Umbilical cord (tissue), 2 donors: ENCODE results near the gene MBP. TPM values are rescaled to one million over a fixed set of nuclear protein-coding genes. Genes with fewer than 3 reads are reported as not detected.

Experiments
- DNase-seq: peaks from one replicate; pipeline ENCODE4 v3.0.0-alpha.2; 2015; ENCODE audit warnings: low spot score
- total RNA-seq: library from RNA; depleted of rRNA; stranded (reverse); fragments of >200 nt; gene quantifications from one replicate; pipeline ENCODE4 v1.2.3, GENCODE V29; 2014; ENCODE audit warnings: low replicate concordance; ENCODE audit not compliant: insufficient read depth

The MBP gene
- total RNA-seq, 1 donor from 2014 or later = 20.0 TPM

DNA sequence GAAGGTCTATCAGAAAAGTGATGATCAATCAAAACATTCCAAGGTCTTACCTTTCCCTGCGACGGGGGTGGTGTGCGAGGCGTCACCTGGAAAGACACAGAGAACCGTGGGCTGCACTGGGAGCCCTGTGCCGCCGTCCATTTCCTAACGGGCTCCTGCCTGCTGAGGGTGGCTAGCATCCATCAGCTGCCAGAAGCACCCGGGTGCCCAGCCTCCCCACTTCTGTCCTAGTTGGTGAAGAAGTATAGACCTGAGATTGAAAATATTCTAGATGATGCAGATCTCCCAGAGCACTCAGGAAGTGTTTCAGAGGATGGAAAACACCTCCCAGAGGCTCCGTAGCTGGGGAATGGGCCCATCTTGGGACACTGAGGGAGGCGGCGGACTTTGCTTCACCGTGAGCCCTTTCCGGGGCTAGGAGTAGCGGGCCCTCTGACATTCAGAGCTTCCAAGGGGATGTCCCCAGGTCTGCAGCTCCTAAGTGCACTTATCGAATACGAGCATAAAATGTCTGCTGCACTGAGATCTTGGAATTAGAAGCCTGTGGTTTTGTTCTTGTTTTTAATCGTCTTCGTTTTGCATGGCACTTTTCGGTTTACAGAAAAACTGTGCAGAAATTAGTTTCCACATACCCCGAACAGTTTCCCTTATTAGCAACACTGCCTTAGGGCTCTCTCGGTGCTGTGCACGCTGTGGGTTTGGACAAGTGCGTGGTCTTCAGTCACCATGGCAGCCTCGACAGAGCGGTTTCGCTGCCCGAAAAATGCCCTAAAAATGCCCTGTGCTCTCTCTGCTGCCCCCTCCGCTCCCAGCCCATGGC, 143.5 kb downstream of the MBP start:
- no peak for DNase-seq

DNA sequence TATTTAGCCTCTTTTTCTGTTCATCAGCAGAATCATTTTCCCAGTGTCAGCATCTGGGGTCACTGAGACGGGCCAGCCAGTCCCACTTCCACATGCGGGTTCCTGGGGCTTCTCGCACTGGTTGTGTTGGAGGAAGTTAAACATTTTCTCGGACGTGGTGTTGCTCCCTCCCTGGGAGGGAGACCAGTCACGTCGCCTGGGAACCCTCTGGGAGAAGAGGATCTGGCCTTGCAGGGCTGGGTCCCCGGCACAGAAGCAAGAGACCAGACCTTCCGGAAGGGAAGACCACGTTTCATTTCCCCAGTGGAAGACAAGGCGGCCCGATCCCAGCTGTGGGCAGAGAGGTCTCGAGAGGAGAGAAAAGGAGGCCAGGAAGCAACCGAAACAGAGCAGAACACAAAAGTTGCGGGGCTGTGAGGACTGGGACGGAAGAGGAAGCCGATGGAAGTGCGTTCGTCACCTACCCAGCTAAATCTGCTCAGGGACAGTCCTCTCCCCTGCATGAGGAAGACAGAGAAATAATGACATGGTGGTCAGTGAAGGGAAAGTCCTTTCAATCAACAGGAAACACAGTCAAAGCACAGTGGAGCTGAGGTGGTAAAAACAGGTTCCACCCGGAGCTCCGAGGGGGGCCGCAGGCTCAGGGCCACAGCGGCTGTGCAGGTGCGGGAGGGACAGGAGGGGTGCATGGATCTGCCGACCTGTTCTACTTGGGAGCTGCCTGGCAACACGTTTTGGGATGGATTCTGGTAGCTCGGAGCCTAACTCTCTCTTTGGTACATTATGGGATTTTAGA, 144.4 kb downstream of the MBP start:
- peak; percentile 48 for DNase-seq

DNA sequence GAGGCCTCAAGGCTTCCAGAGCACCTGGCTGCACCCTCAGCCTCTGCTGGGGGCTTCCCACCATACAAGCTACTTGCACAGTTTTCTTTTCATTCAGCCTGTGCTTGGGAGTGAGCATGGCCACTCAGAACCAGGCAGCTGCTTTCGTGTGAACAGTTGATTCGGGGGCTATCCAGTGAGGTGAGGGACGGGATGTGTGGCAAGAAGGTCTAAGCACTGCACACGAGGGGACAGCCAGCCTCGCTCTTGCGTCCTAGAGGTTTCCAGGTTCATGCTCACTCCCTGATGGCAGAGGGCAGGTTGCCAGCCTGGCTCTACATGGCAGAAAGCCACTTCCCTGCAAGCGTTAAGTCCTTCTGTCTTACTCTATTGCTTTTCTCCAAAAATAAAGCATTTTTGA, 146.2 kb downstream of the MBP start:
- no peak for DNase-seq

DNA sequence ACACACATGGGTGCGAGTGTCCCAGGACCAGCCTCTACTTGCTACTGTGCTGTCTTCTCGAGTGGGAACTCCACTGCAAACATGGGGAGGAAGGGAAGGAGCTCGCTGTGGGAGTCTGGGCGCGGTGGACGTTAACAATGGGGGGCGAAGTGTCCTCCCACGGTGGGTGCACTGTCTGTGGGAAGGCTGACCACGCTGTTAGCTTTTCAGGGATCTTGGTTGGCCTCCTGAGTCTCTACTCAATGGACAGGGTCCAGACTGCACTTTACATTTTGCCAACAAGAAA, 146.7 kb downstream of the MBP start:
- DNase-seq = no peak

DNA sequence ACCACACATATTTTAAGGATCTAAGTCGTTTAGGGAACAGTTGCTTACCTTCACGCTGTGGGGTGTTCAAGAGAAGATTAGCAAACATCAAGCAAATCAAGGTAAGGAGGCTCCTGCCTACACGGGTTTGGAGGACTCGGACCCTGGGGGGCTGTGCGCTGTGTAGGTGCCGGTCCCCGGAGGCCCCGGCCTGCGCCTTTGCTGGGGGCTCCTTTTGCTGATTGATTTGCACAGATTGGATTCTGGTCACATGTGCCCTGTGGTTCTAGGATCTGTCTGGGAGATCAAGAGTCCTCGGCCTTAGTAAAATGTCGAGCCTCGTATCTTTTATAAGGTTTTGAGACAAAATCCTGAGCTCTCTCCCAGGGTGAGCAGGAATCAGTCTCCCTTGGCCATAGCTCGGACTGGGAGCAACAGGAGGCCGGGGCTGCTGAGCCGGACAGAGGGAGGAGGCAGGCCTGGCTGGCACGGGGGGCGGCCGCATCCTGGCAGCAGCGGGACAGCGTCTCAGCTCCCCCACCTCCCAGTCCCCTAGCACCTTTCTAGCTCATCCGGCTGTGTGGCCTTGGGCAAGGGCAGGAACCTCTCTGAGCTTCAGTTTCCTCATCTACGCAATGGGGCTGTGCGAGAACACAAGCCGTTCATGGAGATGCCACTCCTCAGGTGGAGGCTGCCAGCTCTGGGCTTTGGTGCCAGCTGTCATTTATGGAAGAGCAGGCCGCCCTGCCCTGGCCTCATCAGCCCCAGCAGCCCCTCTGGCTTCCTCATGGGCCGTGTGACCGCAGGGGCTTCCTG, 147.2 kb downstream of the MBP start:
- DNase-seq = no peak

- no peak for DNase-seq
These were observed 148.1 kb downstream of the MBP start for GRCh38 chr18:76984193-76985155.

DNA sequence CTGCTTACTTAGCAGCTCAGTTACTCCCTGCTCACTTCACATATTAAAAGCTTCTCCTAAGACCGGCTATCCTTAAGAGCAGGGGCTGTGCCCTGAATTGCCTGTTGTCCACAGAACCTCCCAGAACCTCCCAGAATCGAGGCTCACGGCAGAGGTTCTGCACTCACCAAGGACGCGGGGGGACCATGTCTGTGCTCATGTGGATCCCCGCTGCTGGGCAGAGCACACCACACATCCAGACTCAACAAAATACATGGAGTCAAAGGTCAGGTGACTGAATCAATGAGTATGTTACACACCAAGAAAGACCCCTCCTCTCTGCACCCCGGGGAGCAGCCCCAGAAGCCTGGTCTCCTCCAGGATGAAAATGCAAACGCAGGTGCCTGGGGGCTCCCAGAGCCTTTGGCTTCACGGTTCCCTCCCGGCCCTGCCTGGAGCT, 149.0 kb downstream of the MBP start:
- DNase-seq = no peak

GRCh38 chr18:76982841-76983583, 149.6 kb downstream of the MBP start:
- peak; percentile 79 for DNase-seq

- DNase-seq = no peak
These were observed 150.5 kb downstream of the MBP start for GRCh38 chr18:76982038-76982437.

GRCh38 chr18:76981396-76981968, 151.1 kb downstream of the MBP start:
- DNase-seq = no peak

GRCh38 chr18:76980663-76981395, 151.8 kb downstream of the MBP start:
- no peak for DNase-seq

DNA sequence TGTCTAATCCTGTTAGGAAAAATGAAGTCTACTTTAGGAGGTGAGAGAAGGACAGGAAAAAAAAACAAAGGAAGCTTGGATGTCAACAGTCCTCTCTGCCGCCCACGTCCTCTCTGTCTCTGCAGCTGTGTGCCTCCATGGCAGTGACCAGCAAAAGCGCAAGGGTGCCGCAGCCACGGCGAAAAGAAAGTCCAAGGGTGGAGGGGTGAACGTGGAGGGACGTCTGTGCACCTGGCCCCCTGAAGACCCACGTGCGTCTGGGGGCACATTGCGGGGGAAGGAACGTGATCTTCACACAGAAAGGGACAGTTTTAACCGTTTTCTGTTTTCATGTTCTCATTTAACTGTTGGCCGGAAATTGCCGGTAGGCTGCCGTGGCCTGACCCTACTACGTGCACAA, 152.7 kb downstream of the MBP start:
- DNase-seq = no peak

GRCh38 chr18:76979111-76979751, 153.4 kb downstream of the MBP start:
- DNase-seq = no peak

- DNase-seq = no peak
These were observed 154.0 kb downstream of the MBP start for GRCh38 chr18:76978616-76979015.

DNA sequence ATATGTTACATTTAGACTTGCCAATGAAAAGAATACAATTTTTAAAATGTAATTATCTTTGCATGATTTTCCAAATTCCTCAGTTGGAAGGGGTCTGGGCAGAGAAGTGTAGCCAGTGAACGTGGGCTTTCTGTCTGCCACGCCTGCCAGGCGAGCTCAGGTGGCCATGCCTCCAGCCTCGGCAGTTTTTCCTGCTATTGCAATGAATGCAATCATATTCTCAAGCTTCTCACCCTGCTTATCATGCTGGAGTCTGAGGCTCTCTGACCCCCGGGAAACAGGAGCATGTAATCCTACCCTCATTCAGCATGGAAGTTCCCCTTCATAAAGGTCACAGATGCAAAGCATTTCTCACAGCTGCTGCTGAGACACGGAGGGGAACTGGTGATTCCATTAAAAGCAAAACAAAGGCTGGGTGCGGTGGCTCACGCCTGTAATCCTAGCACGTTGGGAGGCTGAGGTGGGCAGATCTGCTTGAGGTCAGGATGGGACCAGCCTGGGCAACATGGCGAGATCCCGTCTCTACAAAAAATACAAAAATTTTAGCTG, 154.8 kb downstream of the MBP start:
- no peak for DNase-seq

DNA sequence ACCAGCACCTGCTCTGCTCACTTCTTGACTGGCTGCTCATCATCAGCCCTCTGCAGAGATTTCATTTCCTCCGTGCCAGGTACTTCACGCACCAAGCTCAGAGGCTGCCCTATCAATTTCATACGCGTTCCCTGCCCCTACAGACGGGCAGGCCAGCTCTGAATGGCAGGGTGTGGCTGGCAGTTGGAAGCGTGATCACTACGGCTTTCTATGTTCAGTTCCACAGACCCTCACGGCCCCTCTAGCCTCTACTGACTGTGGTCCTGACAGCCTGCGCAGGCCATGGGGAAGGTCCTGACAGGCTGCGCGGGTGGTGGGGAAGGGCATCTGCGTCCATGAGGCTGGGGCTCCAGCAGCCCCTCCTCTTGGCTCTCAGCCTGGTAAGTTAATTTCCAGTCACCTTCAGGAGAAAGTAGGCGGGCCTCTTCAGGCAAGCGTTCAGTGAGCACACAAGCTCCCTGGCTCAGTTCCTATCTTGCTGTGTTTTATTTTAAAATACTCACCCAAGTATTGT, 155.4 kb downstream of the MBP start:
- no peak for DNase-seq

GRCh38 chr18:76975577-76976110, 156.9 kb downstream of the MBP start:
- DNase-seq = no peak

- no peak for DNase-seq
These were observed 158.2 kb downstream of the MBP start for GRCh38 chr18:76974386-76974785.
